ENCODE measurements around the gene ARHGAP18. TPM values are rescaled to one million over a fixed set of nuclear protein-coding genes. Genes with fewer than 3 reads are reported as not detected.
A peak's percentile ranks its signal among the peaks of the same experiment; 100 is the strongest.

ARHGAP18 gene
- total RNA-seq, 8 experiments from 2014 or later: 0.67 to 99.5 (median 3.6) TPM

GRCh38 chr6:129607581-129608186 is 102.3 kb downstream of the ARHGAP18 start:
- H3K27ac ChIP-seq: no peak overlapping the region
- H3K4me3 ChIP-seq: no peak overlapping the region
- H3K4me1 ChIP-seq (replicated peaks in 1 of 2): no peaks in the 10 kb centered on the region
- ATAC-seq (replicated peaks in 6 of 8): peak in 3 of 8 experiments; percentile 18 to 49 (median 19)
- WGBS, 10 experiments: 19 to 86% (median 67%) methylated on average over 1 to 6 of the region's 6 CpGs; no CpG with 5 or more reads in 1 of the 10 experiments
- in situ Hi-C loops (cut with MboI; ENCODE audit: low pct_unique_long_range_greater_than_20kb in 2 of 9, low sequenced_read_pairs in 9 of 9, unreplicated experiment in 9 of 9): loop anchor here in 2 of 9 experiments (25.0 kb wide), 2 partner anchors 105 to 130 kb away; partner anchors contain the start of gene ARHGAP18 (in 1 of the 2)

GRCh38 chr6:129606664-129607063 is 103.3 kb downstream of the ARHGAP18 start:
- in situ Hi-C loops (cut with MboI; ENCODE audit: low pct_unique_long_range_greater_than_20kb in 2 of 9, low sequenced_read_pairs in 9 of 9, unreplicated experiment in 9 of 9): loop anchor here in 2 of 9 experiments (25.0 kb wide), 2 partner anchors 106 to 131 kb away; partner anchors contain the start of gene ARHGAP18 (in 1 of the 2)
- Histone ChIP-seq H3K4me3 (no peak overlapping the region), H3K27ac (no peak overlapping the region), H3K4me1 (replicated peaks in 1 of 2) (no peaks in the 10 kb centered on the region)
- ATAC-seq (replicated peaks in 6 of 8): no peak
- WGBS, 10 experiments: 71 to 100% (median 93%) methylated on average over 1 to 5 of the region's 5 CpGs

- in situ Hi-C loops (cut with MboI; ENCODE audit: low pct_unique_long_range_greater_than_20kb in 2 of 9, low sequenced_read_pairs in 9 of 9, unreplicated experiment in 9 of 9): loop anchor here in 2 of 9 experiments (25.0 kb wide), 2 partner anchors 106 to 131 kb away; partner anchors contain the start of gene ARHGAP18 (in 1 of the 2)
- ATAC-seq (replicated peaks in 6 of 8): no peak
- Histone ChIP-seq H3K4me3 (no peak overlapping the region), H3K4me1 (replicated peaks in 1 of 2) (no peaks in the 10 kb centered on the region), H3K27ac (no peak overlapping the region)
- WGBS, 10 experiments: 10 to 100% (median 93%) methylated on average over 1 to 7 of the region's 7 CpGs; no CpG with 5 or more reads in 1 of the 10 experiments
Measured at GRCh38 chr6:129605967-129606366, 104.0 kb downstream of the ARHGAP18 start.

- in situ Hi-C loops (cut with MboI; ENCODE audit: low pct_unique_long_range_greater_than_20kb in 2 of 9, low sequenced_read_pairs in 9 of 9, unreplicated experiment in 9 of 9): loop anchor here in 2 of 9 experiments (25.0 kb wide), 2 partner anchors 107 to 132 kb away; partner anchors contain the start of gene ARHGAP18 (in 1 of the 2)
- WGBS, 10 experiments: 54 to 100% (median 85%) methylated on average over 1 of the region's 1 CpG; no CpG with 5 or more reads in 2 of the 10 experiments
Measured at GRCh38 chr6:129605095-129605494, 104.9 kb downstream of the ARHGAP18 start.

GRCh38 chr6:129604321-129604720 is 105.7 kb downstream of the ARHGAP18 start:
- H3K4me1 ChIP-seq (replicated peaks in 1 of 2): no peaks in the 10 kb centered on the region
- no peak overlapping the region for H3K4me3 ChIP-seq
- ATAC-seq (replicated peaks in 6 of 8): no peak
- WGBS, 10 experiments: 75 to 97% (median 83%) methylated on average over 2 to 4 of the region's 4 CpGs; no CpG with 5 or more reads in 5 of the 10 experiments
- in situ Hi-C loops (cut with MboI; ENCODE audit: low pct_unique_long_range_greater_than_20kb in 2 of 9, low sequenced_read_pairs in 9 of 9, unreplicated experiment in 9 of 9): loop anchor here in 2 of 9 experiments (25.0 kb wide), 2 partner anchors 108 to 133 kb away; partner anchors contain the start of gene ARHGAP18 (in 1 of the 2)
- no peak overlapping the region for H3K27ac ChIP-seq

More at GRCh38 chr6:129605095-129605494, 104.9 kb downstream of the ARHGAP18 start:
- H3K4me3 ChIP-seq: no peak overlapping the region
- no peaks in the 10 kb centered on the region for H3K4me1 ChIP-seq (replicated peaks in 1 of 2)
- no peak overlapping the region for H3K27ac ChIP-seq
- ATAC-seq (replicated peaks in 6 of 8): no peak

GRCh38 chr6:129603741-129604140 is 106.2 kb downstream of the ARHGAP18 start:
- ATAC-seq (replicated peaks in 6 of 8): no peak
- H3K27ac ChIP-seq: no peak overlapping the region
- in situ Hi-C loops (cut with MboI; ENCODE audit: low pct_unique_long_range_greater_than_20kb in 2 of 9, low sequenced_read_pairs in 9 of 9, unreplicated experiment in 9 of 9): loop anchor here in 2 of 9 experiments (25.0 kb wide), 2 partner anchors 109 to 134 kb away; partner anchors contain the start of gene ARHGAP18 (in 1 of the 2)
- H3K4me3 ChIP-seq: no peak overlapping the region
- peaks cover under 1 to 1% of the 10 kb centered on the region in 2 donors for H3K4me1 ChIP-seq (replicated peaks in 1 of 2)
- 67 to 100% (median 95%) methylated on average over 1 to 2 of the region's 2 CpGs; no CpG with 5 or more reads in 4 of the 10 experiments for WGBS, 10 experiments

- no peak overlapping the region for H3K4me3 ChIP-seq
- in situ Hi-C loops (cut with MboI; ENCODE audit: low pct_unique_long_range_greater_than_20kb in 2 of 9, low sequenced_read_pairs in 9 of 9, unreplicated experiment in 9 of 9): loop anchor here in 2 of 9 experiments (25.0 kb wide), 2 partner anchors 111 to 136 kb away; partner anchors contain the start of gene ARHGAP18 (in 1 of the 2)
- no peak overlapping the region for H3K27ac ChIP-seq
- peaks cover 4% of the 10 kb centered on the region in 2 donors for H3K4me1 ChIP-seq (replicated peaks in 1 of 2)
- no peak for ATAC-seq (replicated peaks in 6 of 8)
- WGBS, 10 experiments: 85 to 100% (median 100%) methylated on average over 1 to 3 of the region's 3 CpGs; no CpG with 5 or more reads in 1 of the 10 experiments
Measured at GRCh38 chr6:129601323-129601722, 108.7 kb downstream of the ARHGAP18 start.

GRCh38 chr6:129599467-129599866 is 110.5 kb downstream of the ARHGAP18 start:
- no peak overlapping the region for H3K27ac ChIP-seq
- WGBS, 10 experiments: 60 to 85% (median 72%) methylated on average over 2 to 5 of the region's 5 CpGs; no CpG with 5 or more reads in 2 of the 10 experiments
- ATAC-seq (replicated peaks in 6 of 8): no peak
- in situ Hi-C loops (cut with MboI; ENCODE audit: low pct_unique_long_range_greater_than_20kb in 2 of 9, low sequenced_read_pairs in 9 of 9, unreplicated experiment in 9 of 9): loop anchor here in 2 of 9 experiments (10.0 kb wide), 3 partner anchors 65 to 415 kb away; partner anchors contain the start of gene L3MBTL3 (in 1 of the 2)
- peaks cover 4% of the 10 kb centered on the region in 2 donors for H3K4me1 ChIP-seq (replicated peaks in 1 of 2)
- no peak overlapping the region for H3K4me3 ChIP-seq

- in situ Hi-C loops (cut with MboI; ENCODE audit: low pct_unique_long_range_greater_than_20kb in 2 of 9, low sequenced_read_pairs in 9 of 9, unreplicated experiment in 9 of 9): loop anchor here in 2 of 9 experiments (10.0 kb wide), 3 partner anchors 66 to 416 kb away; partner anchors contain the start of gene L3MBTL3 (in 1 of the 2)
- H3K4me1 ChIP-seq (replicated peaks in 1 of 2): peaks cover 4% of the 10 kb centered on the region in 2 donors
- ATAC-seq (replicated peaks in 6 of 8): peak; percentile 64 to 87 (median 68)
- no peak overlapping the region for H3K4me3 ChIP-seq
- WGBS, 10 experiments: 3 to 48% (median 37%) methylated on average over 3 to 6 of the region's 6 CpGs
- no peak overlapping the region for H3K27ac ChIP-seq
Measured at GRCh38 chr6:129598244-129599187, 111.5 kb downstream of the ARHGAP18 start.

- Histone ChIP-seq H3K4me3 (no peak overlapping the region), H3K27ac (no peak overlapping the region), H3K4me1 (replicated peaks in 1 of 2) (peaks cover 4% of the 10 kb centered on the region in 2 donors)
- 78 to 100% (median 92%) methylated on average over 1 to 4 of the region's 5 CpGs; no CpG with 5 or more reads in 1 of the 10 experiments for WGBS, 10 experiments
- in situ Hi-C loops (cut with MboI; ENCODE audit: low pct_unique_long_range_greater_than_20kb in 2 of 9, low sequenced_read_pairs in 9 of 9, unreplicated experiment in 9 of 9): loop anchor here in 2 of 9 experiments (10.0 kb wide), 3 partner anchors 68 to 418 kb away; partner anchors contain the start of gene L3MBTL3 (in 1 of the 2)
- no peak for ATAC-seq (replicated peaks in 6 of 8)
Measured at GRCh38 chr6:129597023-129597713, 112.8 kb downstream of the ARHGAP18 start.

GRCh38 chr6:129596522-129596921 is 113.5 kb downstream of the ARHGAP18 start:
- no peak overlapping the region for H3K4me3 ChIP-seq
- 20 to 89% (median 88%) methylated on average over 1 of the region's 1 CpG; no CpG with 5 or more reads in 7 of the 10 experiments for WGBS, 10 experiments
- H3K4me1 ChIP-seq (replicated peaks in 1 of 2): peaks cover 4% of the 10 kb centered on the region in 2 donors
- in situ Hi-C loops (cut with MboI; ENCODE audit: low pct_unique_long_range_greater_than_20kb in 2 of 9, low sequenced_read_pairs in 9 of 9, unreplicated experiment in 9 of 9): loop anchor here in 2 of 9 experiments (10.0 kb wide), 3 partner anchors 68 to 418 kb away; partner anchors contain the start of gene L3MBTL3 (in 1 of the 2)
- peak in 2 of 8 experiments; percentile 27 to 85 for ATAC-seq (replicated peaks in 6 of 8)
- no peak overlapping the region for H3K27ac ChIP-seq
